GM12801 (cell line): ENCODE results near the gene RNF8.

Experiments
- CTCF ChIP-seq: IDR thresholded peaks from one replicate; pipeline ENCODE4 v1.5.1; 2011; ENCODE audit warnings: control low read depth; ENCODE audit not compliant: insufficient read length; ENCODE audit errors: extremely low read depth

The RNF8 gene

GRCh38 chr6:37426058-37426944, 72.5 kb downstream of the RNF8 start:
- no peak for TF ChIP-seq CTCF

GRCh38 chr6:37426945-37427510, 73.2 kb downstream of the RNF8 start:
- no peak for TF ChIP-seq CTCF

- no peak for TF ChIP-seq CTCF
Observed at GRCh38 chr6:37429352-37429750, 75.6 kb downstream of the RNF8 start.

- no peak for TF ChIP-seq CTCF
Observed at GRCh38 chr6:37432590-37432915, 78.8 kb downstream of the RNF8 start.

GRCh38 chr6:37432916-37433656, 79.3 kb downstream of the RNF8 start, which contains the start of gene CMTR1:
CMTR1 (plus strand) TSS chr6:37433221; CDS start chr6:37435630, 2,409 bp downstream.
- TF ChIP-seq CTCF = no peak

GRCh38 chr6:37433657-37434271, 80.0 kb downstream of the RNF8 start:
- no peak for TF ChIP-seq CTCF

- TF ChIP-seq CTCF = no peak
Observed at GRCh38 chr6:37435373-37435772, 81.6 kb downstream of the RNF8 start.
